Raji (cell line): Measurements from ENCODE around the gene SGCA.

Experiments used
- POLR2A ChIP-seq: IDR thresholded peaks from 2 replicates; pipeline ENCODE4 v1.6.1; 2011; ENCODE audit warnings: low read depth, low read length, control low read depth; ENCODE audit not compliant: insufficient read depth

SGCA gene

GRCh38 chr17:50151937-50152547 is 13.8 kb upstream of the SGCA start:
- peak; percentile 55 for TF ChIP-seq POLR2A

GRCh38 chr17:50152736-50153135 is 13.1 kb upstream of the SGCA start:
- no peak for TF ChIP-seq POLR2A

GRCh38 chr17:50153650-50154575 is 11.9 kb upstream of the SGCA start:
- TF ChIP-seq POLR2A: no peak

- no peak for TF ChIP-seq POLR2A
Measured at GRCh38 chr17:50154604-50155003, 11.2 kb upstream of the SGCA start.

GRCh38 chr17:50155115-50155819 is 10.5 kb upstream of the SGCA start:
- no peak for TF ChIP-seq POLR2A

- TF ChIP-seq POLR2A: no peak
Measured at GRCh38 chr17:50157891-50158290, 7.9 kb upstream of the SGCA start.

- peak; percentile 93 for TF ChIP-seq POLR2A
Measured at GRCh38 chr17:50161023-50161910, 4.5 kb upstream of the SGCA start.

- no peak for TF ChIP-seq POLR2A
Measured at GRCh38 chr17:50161911-50162288, 3.9 kb upstream of the SGCA start.

GRCh38 chr17:50162466-50163254 is 3.1 kb upstream of the SGCA start:
- no peak for TF ChIP-seq POLR2A

- no peak for TF ChIP-seq POLR2A
Measured at GRCh38 chr17:50163843-50164696, 1.7 kb upstream of the SGCA start.

GRCh38 chr17:50164697-50164988 is 1.2 kb upstream of the SGCA start:
- TF ChIP-seq POLR2A: no peak

- no peak for TF ChIP-seq POLR2A
Measured at GRCh38 chr17:50165066-50165465, 739 bp upstream of the SGCA start.

- no peak for TF ChIP-seq POLR2A
Measured at GRCh38 chr17:50165466-50165865, 339 bp upstream of the SGCA start.
